GM18870 (cell line): Measurements from ENCODE around the gene LTO1.

Source experiments
- ATAC-seq: cut with Tn5 transposase; IDR thresholded peaks from one replicate; pipeline ENCODE4 v1.9.1; 2021; ENCODE audit warnings: moderate library complexity; ENCODE audit not compliant: unreplicated experiment

The LTO1 gene

GRCh38 chr11:69674886-69675714, at the start of gene LTO1:
TSS of gene LTO1 (minus strand) at chr11:69675353. CDS start at chr11:69675239, 114 bp downstream.
- ATAC-seq: peak; percentile 78

- ATAC-seq: no peak
Observed at GRCh38 chr11:69721745-69722144, 46.6 kb upstream of the LTO1 start.

- no peak for ATAC-seq
Observed at GRCh38 chr11:69721106-69721505, 46.0 kb upstream of the LTO1 start.

DNA sequence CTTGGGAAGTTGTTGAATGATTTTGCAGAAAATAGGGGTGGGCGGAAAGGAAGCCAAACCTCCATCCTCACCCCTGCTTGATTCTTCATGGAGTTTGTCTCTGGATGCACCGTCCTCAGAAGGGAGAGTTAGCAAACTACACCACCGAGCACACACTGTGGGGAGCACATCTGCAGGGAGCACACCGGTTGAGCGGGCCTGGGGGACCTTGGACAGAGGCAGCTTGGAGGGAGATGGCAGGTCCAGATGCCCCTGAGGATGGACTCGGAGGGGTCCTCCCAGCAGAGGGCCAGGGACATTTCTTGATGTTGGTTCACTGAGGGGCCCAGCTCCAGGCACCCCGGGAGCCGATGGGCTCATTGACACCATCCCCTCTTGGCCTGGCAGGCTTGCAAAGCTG, 43.8 kb upstream of the LTO1 start:
- ATAC-seq: no peak

DNA sequence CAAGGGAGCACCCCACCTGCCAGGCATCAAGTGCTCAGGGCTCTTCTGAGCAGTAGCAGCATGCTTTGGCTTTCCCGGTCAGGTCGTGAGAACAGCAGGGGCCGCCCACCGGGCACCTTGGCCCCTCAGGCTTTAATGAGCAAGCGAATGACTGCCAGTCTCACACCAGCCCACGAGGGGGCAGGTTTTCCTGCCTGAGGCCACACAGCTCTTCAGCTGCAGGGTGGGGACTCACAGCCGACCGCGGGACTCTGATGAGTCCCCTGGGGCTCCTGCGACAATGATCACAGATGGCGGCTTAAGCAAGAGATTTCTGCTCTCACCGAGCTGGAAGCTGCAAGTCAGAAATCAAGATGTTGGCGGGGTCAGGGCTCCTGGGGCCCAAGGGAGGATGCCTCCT, 43.0 kb upstream of the LTO1 start:
- ATAC-seq: no peak

- ATAC-seq: no peak
Observed at GRCh38 chr11:69716891-69717747, 42.0 kb upstream of the LTO1 start.

DNA sequence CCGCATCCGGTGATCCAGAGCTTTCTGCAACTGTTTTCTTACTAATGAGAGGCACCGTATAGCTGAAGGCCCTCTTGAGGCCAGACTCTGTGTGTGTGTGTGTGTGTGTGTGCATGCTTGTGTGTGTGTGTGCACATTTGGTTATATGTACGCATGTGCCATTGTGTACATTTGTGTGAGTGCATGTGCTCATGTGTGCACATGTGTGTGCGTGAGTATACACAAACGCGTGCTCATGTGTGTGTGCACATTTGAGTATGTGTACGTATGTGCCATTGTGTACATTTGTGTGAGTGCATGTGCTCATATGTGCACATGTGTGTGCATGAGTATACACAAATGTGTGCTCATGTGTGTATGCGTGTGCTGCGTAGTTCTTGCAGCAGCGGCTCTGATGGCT, 40.9 kb upstream of the LTO1 start:
- ATAC-seq: no peak

DNA sequence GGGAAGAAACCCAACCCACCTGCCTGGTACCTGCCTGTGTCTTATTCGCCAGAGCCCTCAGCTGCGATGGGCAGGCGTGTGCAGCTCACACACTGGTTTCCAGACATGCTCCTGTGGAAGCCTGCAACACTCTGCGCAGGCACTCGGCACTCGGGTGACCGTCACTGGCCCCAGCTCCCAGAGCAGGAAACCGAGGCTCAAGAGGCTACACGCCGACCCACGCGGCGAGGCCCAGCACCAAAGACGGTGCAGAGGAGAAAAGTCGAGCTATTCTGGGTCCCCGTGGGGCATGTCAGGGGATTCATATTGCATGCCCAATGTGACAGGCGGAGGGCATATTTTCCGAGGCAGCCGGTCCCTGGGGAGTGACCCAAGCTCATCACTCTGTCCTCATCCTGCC, 40.3 kb upstream of the LTO1 start:
- no peak for ATAC-seq

- ATAC-seq: no peak
Observed at GRCh38 chr11:69711822-69712801, 37.0 kb upstream of the LTO1 start.

DNA sequence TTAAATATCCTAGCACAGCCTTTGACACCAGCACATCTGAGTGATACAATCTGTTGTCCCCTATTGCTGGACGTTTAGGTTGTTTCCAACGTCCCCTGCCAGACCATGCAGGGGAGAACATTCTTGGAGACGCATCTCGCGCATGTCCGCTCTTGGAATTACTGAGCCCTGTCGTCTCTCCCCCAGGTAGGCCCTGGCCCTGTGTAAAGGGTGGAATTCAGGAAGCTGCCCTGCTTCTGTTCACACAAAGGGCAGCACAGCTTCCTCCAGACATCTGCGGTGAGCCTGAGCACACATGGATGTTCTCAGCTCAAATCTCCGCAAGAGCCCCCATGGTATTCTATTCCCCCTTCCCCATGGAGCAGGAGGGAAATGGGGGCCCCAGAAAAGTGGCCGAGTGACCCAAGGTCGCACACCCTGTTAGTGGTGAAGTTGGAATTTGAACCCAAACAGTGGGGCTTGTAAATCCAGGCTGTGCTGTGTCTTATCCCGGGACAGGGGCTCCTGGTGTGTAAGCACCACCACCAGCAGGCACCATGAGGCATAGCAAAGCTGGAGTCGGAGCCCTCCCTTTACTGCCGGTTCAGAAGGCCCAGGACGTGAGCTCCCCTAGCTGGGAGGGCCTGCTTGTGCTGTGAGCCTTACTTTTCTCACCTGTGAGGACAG, 33.7 kb upstream of the LTO1 start:
- no peak for ATAC-seq

GRCh38 chr11:69707176-69707575, 32.0 kb upstream of the LTO1 start:
- no peak for ATAC-seq

DNA sequence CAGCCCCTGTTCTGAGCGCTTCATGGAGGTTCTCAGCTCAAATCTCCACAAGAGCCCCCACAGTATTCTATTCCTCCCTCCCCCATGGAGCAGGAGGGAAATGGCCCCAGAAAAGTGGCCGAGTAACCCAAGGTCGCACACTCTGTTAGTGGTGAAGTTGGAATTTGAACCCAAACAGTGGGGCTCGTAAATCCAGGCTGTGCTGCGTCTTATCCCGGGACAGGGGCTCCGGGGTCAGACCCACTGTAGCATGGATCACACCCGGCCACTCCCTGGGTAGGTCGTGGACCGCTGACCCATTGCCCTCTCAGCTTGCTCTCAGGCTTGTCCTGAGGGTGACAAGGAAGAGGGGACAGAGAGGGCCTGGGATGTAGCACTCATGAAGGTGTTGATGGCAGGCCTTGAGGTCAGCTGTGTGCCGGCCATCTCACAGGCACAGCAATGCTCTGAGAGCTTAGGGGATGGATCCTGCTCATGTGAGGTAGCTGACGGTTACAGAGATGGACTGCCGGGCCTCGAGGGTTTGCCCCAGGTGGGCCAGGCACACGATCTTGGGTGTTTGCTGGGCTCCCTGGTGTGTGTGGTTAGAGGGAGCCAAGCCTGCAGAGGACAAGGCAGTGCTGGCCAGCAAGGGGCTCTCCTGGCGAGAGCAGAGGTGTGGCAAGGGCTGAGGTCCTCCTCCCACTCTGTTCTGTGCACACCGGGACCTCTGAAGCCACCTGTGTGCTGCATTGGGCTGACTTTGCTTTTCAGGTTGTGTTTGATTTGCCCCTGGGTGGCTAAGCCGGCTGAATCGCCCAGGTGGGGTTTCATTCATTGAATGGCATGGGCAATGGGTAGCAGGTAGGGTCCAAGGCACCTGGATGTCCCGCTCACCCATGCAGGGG, 31.0 kb upstream of the LTO1 start:
- no peak for ATAC-seq

- no peak for ATAC-seq
Observed at GRCh38 chr11:69705351-69705811, 30.2 kb upstream of the LTO1 start.

- ATAC-seq: no peak
Observed at GRCh38 chr11:69704508-69705253, 29.5 kb upstream of the LTO1 start.

DNA sequence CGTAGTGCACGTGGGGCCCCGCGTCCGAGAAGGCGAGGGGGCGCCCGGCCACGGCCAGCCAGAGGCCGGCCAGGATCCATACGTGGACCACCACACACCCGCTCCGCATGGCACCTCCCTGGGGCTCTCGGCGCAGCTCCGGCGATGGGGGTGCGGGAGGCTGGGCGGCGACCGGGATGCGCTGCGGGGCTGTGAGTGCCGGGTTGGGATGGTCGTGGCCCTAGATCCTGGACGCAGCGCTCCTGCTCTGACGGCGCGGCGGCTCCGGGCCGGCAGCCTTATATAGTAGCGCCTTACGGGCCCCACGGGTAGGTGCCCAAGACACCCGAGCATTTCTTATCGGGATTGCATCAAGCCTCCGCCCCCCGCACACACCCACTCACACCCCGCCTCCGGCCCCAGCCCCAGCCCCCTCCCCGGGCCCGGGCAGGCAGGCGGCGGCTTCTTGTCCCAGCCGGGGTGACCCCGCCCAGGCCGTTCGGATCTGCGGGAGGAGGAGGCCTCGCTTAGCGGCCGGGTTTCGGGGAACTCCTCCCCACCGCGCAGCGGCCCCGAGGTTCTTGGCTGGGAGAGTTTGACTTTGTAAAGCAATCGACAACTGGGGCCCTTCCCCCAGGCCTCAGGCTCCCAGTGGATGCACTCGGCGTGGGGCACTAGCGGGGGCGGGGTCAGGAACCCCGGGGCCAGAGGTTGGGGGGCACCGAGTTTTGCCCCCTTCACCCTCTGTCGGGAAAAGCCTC, 28.8 kb upstream of the LTO1 start, which contains the start of gene FGF19:
Gene FGF19, minus strand, starts transcription at position 255 of the 740 bp plus-strand sequence. Its CDS starts 146 bp downstream, at position 109.
- ATAC-seq: no peak

- ATAC-seq: no peak
Observed at GRCh38 chr11:69703453-69703767, 28.3 kb upstream of the LTO1 start.

GRCh38 chr11:69702769-69703452, 27.8 kb upstream of the LTO1 start:
- ATAC-seq: no peak
